Hematopoietic multipotent progenitor cell treated with erythropoietin and hydrocortisone succinate and interleukin-3 and kit ligand, for 8 days (in vitro differentiated cells): Measurements from ENCODE around the gene SMC5.
A peak's percentile ranks its signal among the peaks of the same experiment; 100 is the strongest.
"Not testable (repeated sequence)": the region's sequence is repeated elsewhere in the genome, so short reads cannot be mapped to it uniquely, and the experiment has no call there.

Source experiments
- DNase-seq: peaks from one replicate; pipeline ENCODE4 v3.0.0-alpha.2; 2015

The SMC5 gene

GRCh38 chr9:70258692-70259511 lies at the start of gene SMC5:
Gene SMC5 (plus strand): TSS chr9:70258978. CDS start chr9:70259079, 101 bp downstream.
- DNase-seq = peak; percentile 89

GRCh38 chr9:70217029-70217428 lies 41.7 kb upstream of the SMC5 start:
- DNase-seq = no peak

- DNase-seq = no peak
These were observed 40.0 kb upstream of the SMC5 start for GRCh38 chr9:70218767-70219166.

GRCh38 chr9:70220216-70220615 lies 38.6 kb upstream of the SMC5 start:
- no peak for DNase-seq

GRCh38 chr9:70222354-70222753 lies 36.4 kb upstream of the SMC5 start:
- no peak for DNase-seq

GRCh38 chr9:70228118-70228517 lies 30.7 kb upstream of the SMC5 start:
- no peak for DNase-seq

GRCh38 chr9:70228611-70229010 lies 30.2 kb upstream of the SMC5 start:
- DNase-seq = no peak

GRCh38 chr9:70229026-70229425 lies 29.8 kb upstream of the SMC5 start:
- no peak for DNase-seq

GRCh38 chr9:70229579-70229978 lies 29.2 kb upstream of the SMC5 start:
- DNase-seq = peak; percentile 19

- DNase-seq = no peak
These were observed 26.3 kb upstream of the SMC5 start for GRCh38 chr9:70232476-70232875.

- DNase-seq = not testable (repeated sequence)
These were observed 24.6 kb upstream of the SMC5 start for GRCh38 chr9:70234208-70234607.

GRCh38 chr9:70245952-70246351 lies 12.8 kb upstream of the SMC5 start:
- DNase-seq = not testable (repeated sequence)

GRCh38 chr9:70250221-70250620 lies 8.6 kb upstream of the SMC5 start:
- no peak for DNase-seq

- DNase-seq = no peak
These were observed 3.3 kb upstream of the SMC5 start for GRCh38 chr9:70255486-70255885.

- no peak for DNase-seq
These were observed 2.6 kb upstream of the SMC5 start for GRCh38 chr9:70256123-70256551.

GRCh38 chr9:70257502-70257901 lies 1.3 kb upstream of the SMC5 start:
- no peak for DNase-seq

- peak; percentile 58 for DNase-seq
These were observed 637 bp upstream of the SMC5 start for GRCh38 chr9:70257991-70258691.

- no peak for DNase-seq
These were observed 679 bp downstream of the SMC5 start for GRCh38 chr9:70259512-70259802.

- no peak for DNase-seq
These were observed 1.2 kb downstream of the SMC5 start for GRCh38 chr9:70260007-70260443.

- DNase-seq = no peak
These were observed 1.8 kb downstream of the SMC5 start for GRCh38 chr9:70260606-70261005.

- DNase-seq = no peak
These were observed 2.5 kb downstream of the SMC5 start for GRCh38 chr9:70261131-70261870.

GRCh38 chr9:70262366-70262765 lies 3.6 kb downstream of the SMC5 start:
- no peak for DNase-seq

- no peak for DNase-seq
These were observed 4.2 kb downstream of the SMC5 start for GRCh38 chr9:70262948-70263347.

- no peak for DNase-seq
These were observed 4.6 kb downstream of the SMC5 start for GRCh38 chr9:70263421-70263820.
